ENCODE results near the gene LDB3. TPM values are rescaled to one million over a fixed set of nuclear protein-coding genes. Genes with fewer than 3 reads are reported as not detected.

The LDB3 gene
- total and polyA plus RNA-seq, 2 of the 4 experiments (the other 2 are of a cell fraction): 0.36 to 2.6 TPM

GRCh38 chr10:86724445-86724844 is 56.1 kb downstream of the LDB3 start:
- Histone ChIP-seq H2AK5ac (ENCODE audit: low read depth, low read length) (no peak overlapping the region), H3K14ac (replicated peaks; ENCODE audit: low read depth, low read length) (no peak overlapping the region), H2BK120ac (ENCODE audit: low read depth, low read length) (no peak overlapping the region), H3K4me3 (ENCODE audit: insufficient read depth, low read depth, low read length) (no peak overlapping the region), H3K36me3 (ENCODE audit: control insufficient read depth, insufficient read depth, low read length) (no peaks in the 10 kb centered on the region), H3K27me3 (ENCODE audit: control insufficient read depth, insufficient read depth, low read length) (peaks cover 4% of the 10 kb centered on the region; the same call in 1 of the 2 replicates), H2BK5ac (ENCODE audit: low read depth, low read length, poor library complexity, severe bottlenecking) (no peak overlapping the region), H3K9me3 (ENCODE audit: control insufficient read depth, insufficient read depth, low read length) (no peaks in the 10 kb centered on the region), H3K23ac (ENCODE audit: low read depth, low read length) (no peak overlapping the region), H4K20me1 (ENCODE audit: insufficient read depth, low read length) (no peaks in the 10 kb centered on the region), H4K91ac (ENCODE audit: insufficient read depth, low read depth, low read length) (no peak overlapping the region), H2BK15ac (ENCODE audit: low read depth, low read length) (no peak overlapping the region), H3K9ac (ENCODE audit: low read depth, low read length) (no peak overlapping the region), H2AK9ac (replicated peaks; ENCODE audit: low read depth, low read length, poor library complexity) (no peak overlapping the region), H4K5ac (ENCODE audit: low read depth, low read length) (no peak overlapping the region), H3K9me1 (ENCODE audit: insufficient read depth, low read length) (no peaks in the 10 kb centered on the region), H2BK20ac (ENCODE audit: low read depth, low read length) (no peak overlapping the region), H3K4ac (ENCODE audit: low read depth, low read length) (no peak overlapping the region), H3K27ac (ENCODE audit: insufficient read depth, low read length) (no peak overlapping the region), H3K4me2 (ENCODE audit: low read depth, low read length) (no peak overlapping the region), H3K56ac (ENCODE audit: extremely low read depth, insufficient read depth, low read length) (no peak overlapping the region), H4K8ac (ENCODE audit: low read depth in 2 of 2, low read length in 2 of 2) (no peak overlapping the region), H3K4me1 (ENCODE audit: control insufficient read depth, insufficient read depth, low read length) (no peaks in the 10 kb centered on the region), H2AFZ (replicated peaks; ENCODE audit: low read length, poor library complexity) (no peak overlapping the region), H3K79me1 (ENCODE audit: low read depth in 1 of 2, low read length in 2 of 2) (no peaks in the 10 kb centered on the region), H3K18ac (ENCODE audit: low read depth, low read length) (no peak overlapping the region)
- ChIA-PET CTCF (no interaction called here), POLR2A (ENCODE audit: unreplicated experiment) (no interaction called here)
- DNase-seq (no peak), ATAC-seq (ENCODE audit: low read depth) (no peak)
- no CpG with 5 or more reads among the region's 6 CpGs for WGBS, 2 experiments (ENCODE audit: extremely low coverage in 2 of 2, insufficient read length in 1 of 2)
- in situ Hi-C loops (cut with MboI; ENCODE audit: low sequenced_read_pairs) (no loop called here), intact Hi-C loops (cut with micrococcal nuclease) (no loop called here), dilution Hi-C loops (cut with HindIII; ENCODE audit: low sequenced_read_pairs, unreplicated experiment) (no loop called here)
- TF ChIP-seq FOS (IDR thresholded peaks at IDR 0.05; ENCODE audit: low read depth, low read length): no peak
- TF ChIP-seq, protein P1, sequence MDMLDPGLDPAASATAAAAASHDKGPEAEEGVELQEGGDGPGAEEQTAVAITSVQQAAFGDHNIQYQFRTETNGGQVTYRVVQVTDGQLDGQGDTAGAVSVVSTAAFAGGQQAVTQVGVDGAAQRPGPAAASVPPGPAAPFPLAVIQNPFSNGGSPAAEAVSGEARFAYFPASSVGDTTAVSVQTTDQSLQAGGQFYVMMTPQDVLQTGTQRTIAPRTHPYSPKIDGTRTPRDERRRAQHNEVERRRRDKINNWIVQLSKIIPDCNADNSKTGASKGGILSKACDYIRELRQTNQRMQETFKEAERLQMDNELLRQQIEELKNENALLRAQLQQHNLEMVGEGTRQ (IDR thresholded peaks at IDR 0.05; ENCODE audit: low read depth, low read length): no peak
- no peak for TF ChIP-seq SMC3 (IDR thresholded peaks at IDR 0.05; ENCODE audit: low read depth, low read length)
- TF ChIP-seq CEBPB (IDR thresholded peaks at IDR 0.05; ENCODE audit: low read depth, low read length): no peak
- TF ChIP-seq MXI1 (IDR thresholded peaks at IDR 0.05; ENCODE audit: borderline replicate concordance, low read depth, low read length): no peak
- no peak for TF ChIP-seq ELK1 (IDR thresholded peaks at IDR 0.05; ENCODE audit: borderline replicate concordance, low read depth, low read length)
- no peak for TF ChIP-seq RFX5 (IDR thresholded peaks at IDR 0.05; ENCODE audit: low read depth, low read length)
- TF ChIP-seq BHLHE40 (IDR thresholded peaks at IDR 0.05; ENCODE audit: low read depth, low read length): no peak
- TF ChIP-seq POLR2A (IDR thresholded peaks at IDR 0.05; ENCODE audit: low read depth, low read length): no peak
- no peak for TF ChIP-seq MAZ (IDR thresholded peaks at IDR 0.05; ENCODE audit: borderline replicate concordance, low read depth, low read length)
- TF ChIP-seq RAD21 (IDR thresholded peaks at IDR 0.05; ENCODE audit: low read length): no peak
- no peak for TF ChIP-seq MAFK (IDR thresholded peaks at IDR 0.05; ENCODE audit: low read depth, low read length)
- no peak for TF ChIP-seq CHD1 (IDR thresholded peaks at IDR 0.05; ENCODE audit: low read depth, low read length)
- TF ChIP-seq RCOR1 (IDR thresholded peaks at IDR 0.05; ENCODE audit: insufficient replicate concordance, low read length): no peak
- TF ChIP-seq NFE2L2 (IDR thresholded peaks at IDR 0.05; ENCODE audit: low read depth, low read length): no peak
- no peak for TF ChIP-seq CTCF (conservative IDR thresholded peaks at IDR 0.05; ENCODE audit: low read depth, low read length)
- BruUV-seq (replicated peaks): no TSS peak

Data from IMR-90 (cell line).